Stomach (tissue), 9 donors: ENCODE results near the gene DST. TPM values are rescaled to one million over a fixed set of nuclear protein-coding genes. Genes with fewer than 3 reads are reported as not detected.

Experiments used
- DNase-seq, 2 donors: peaks; one replicate each; pipeline versions ENCODE4 v3.0.0 to v3.0.0-alpha.2; 2013 to 2019
- H3K27ac ChIP-seq, 5 donors: fragments of 200-600 bp in 4 of 5; sonication (generic) in 4 of 5; one replicate each; pipeline ENCODE4 v1.5.1; 2013 to 2019; ENCODE audit warnings: mild to moderate bottlenecking in 1 of 5, moderate library complexity in 1 of 5
- H3K27me3 ChIP-seq, 3 donors: fragments of 200-600 bp; sonication (generic); one replicate each; pipeline ENCODE4 v1.5.1; 2017 to 2019; ENCODE audit warnings: mixed run types in 1 of 3
- H3K36me3 ChIP-seq, 4 donors: fragments of 200-600 bp; sonication (generic); 1 replicate in 3 of 4; 2 replicates in 1 of 4; pipeline ENCODE4 v1.5.1; 2016 to 2019
- H3K4me1 ChIP-seq, 4 donors: fragments of 200-600 bp; sonication (generic); one replicate each; pipeline ENCODE4 v1.5.1; 2016 to 2019
- H3K4me3 ChIP-seq, 4 donors: fragments of 200-600 bp; sonication (generic) in 3 of 4; one replicate each; pipeline ENCODE4 v1.5.1; 2016 to 2019; ENCODE audit warnings: mild to moderate bottlenecking in 1 of 4
- H3K9me3 ChIP-seq, 4 donors: fragments of 200-600 bp; sonication (generic); one replicate each; pipeline ENCODE4 v1.5.1; 2016 to 2019
- CTCF ChIP-seq, 7 experiments: fragments of 450-650 bp in 4 of 7; fragments of 200-600 bp in 3 of 7; sonication (generic) in 3 of 7; IDR thresholded peaks; one replicate each; pipeline ENCODE4 v1.5.1; 2016 to 2019; ENCODE audit warnings: antibody characterized with exemption in 7 of 7, control low read depth in 2 of 7, mild to moderate bottlenecking in 1 of 7
- EP300 ChIP-seq: sonication (generic); formaldehyde crosslinking; IDR thresholded peaks from one replicate; pipeline ENCODE4 v1.6.1; 2017; ENCODE audit warnings: antibody characterized with exemption
- POLR2A ChIP-seq, 4 donors: fragments of 450-650 bp; IDR thresholded peaks; one replicate each; pipeline ENCODE4 v1.6.1; 2016; ENCODE audit warnings: antibody characterized with exemption in 4 of 4, control low read depth in 2 of 4, mild to moderate bottlenecking in 1 of 4, moderate library complexity in 1 of 4
- POLR2AphosphoS5 ChIP-seq, 3 donors: sonication (generic); formaldehyde crosslinking; IDR thresholded peaks; one replicate each; pipeline ENCODE4 v1.6.1; 2016; ENCODE audit warnings: antibody characterized with exemption in 3 of 3
- WGBS, 5 donors: extraction: QIAGEN DNeasy Blood & Tissue Kit in 3 of 5; methylation state at CpG; one replicate each; pipeline versions ENCODE4 v1.1.5 to v1.1.7; 2013 to 2018; 5-methylcytosine and 5-hydroxymethylcytosine counted together
- intact Hi-C: fragments of 100-400 bp; cut with DNase I; formaldehyde crosslinking; loops from one replicate; pipeline ENCODE4 v1.15.1; 2023; ENCODE audit warnings: low total_unique reads
- polyA plus RNA-seq, 3 donors: library from polyadenylated mRNA; stranded (reverse); fragments of 200-250 nt; gene quantifications; one replicate each; pipeline ENCODE4 v1.2.3, GENCODE V29; 2013
- total RNA-seq, 5 donors: library from RNA; depleted of rRNA; stranded (reverse); fragments of >200 nt; gene quantifications; one replicate each; pipeline versions ENCODE4 v1.1.0 to v1.2.3, GENCODE V29; 2014 to 2016
- donor health status: healthy with polysubstance abuse.
- donor health status: Bipolar disorder and iron deficiency.
- donor health status: healthy.

The DST gene
- total and polyA plus RNA-seq, 8 donors, result 16.3 to 623 (median 200) TPM

GRCh38 chr6:56432194-56432593 lies 210.5 kb downstream of the DST start:
- Histone ChIP-seq H3K27ac (no peak overlapping the region), H3K4me3 (no peak overlapping the region), H3K27me3 (no peaks in the 10 kb centered on the region), H3K9me3 (peaks cover 0 to 7% (median 0%) of the 10 kb centered on the region in 4 donors), H3K4me1 (peaks cover 0 to 6% (median 0%) of the 10 kb centered on the region in 4 donors), H3K36me3 (no peaks in the 10 kb centered on the region)
- 93 to 97% (median 97%) methylated on average over 22 to 24 of the region's 24 CpGs for WGBS, 5 donors
- intact Hi-C loops, result no loop called here
- TF ChIP-seq POLR2A (IDR thresholded peaks at IDR 0.05) (no peak), EP300 (no peak), CTCF (IDR thresholded peaks at IDR 0.05) (no peak), POLR2AphosphoS5 (IDR thresholded peaks at IDR 0.05) (no peak)
- no peak for DNase-seq

- 87 to 94% (median 91%) methylated on average over 34 of the region's 34 CpGs for WGBS, 5 donors
- Histone ChIP-seq H3K4me1 (peaks cover 0 to 2% (median 0%) of the 10 kb centered on the region in 4 donors), H3K36me3 (no peaks in the 10 kb centered on the region), H3K9me3 (peaks cover 0 to 7% (median 0%) of the 10 kb centered on the region in 4 donors), H3K27me3 (no peaks in the 10 kb centered on the region), H3K4me3 (no peak overlapping the region), H3K27ac (no peak overlapping the region)
- intact Hi-C loops, result no loop called here
- TF ChIP-seq POLR2AphosphoS5 (IDR thresholded peaks at IDR 0.05) (no peak), CTCF (IDR thresholded peaks at IDR 0.05) (no peak)
- DNase-seq, result no peak
Observed at GRCh38 chr6:56430629-56431600, 211.8 kb downstream of the DST start.

GRCh38 chr6:56424542-56425083 lies 218.1 kb downstream of the DST start:
- intact Hi-C loops, result no loop called here
- no peak overlapping the region for H3K27ac ChIP-seq
- TF ChIP-seq EP300 (no peak), POLR2AphosphoS5 (IDR thresholded peaks at IDR 0.05) (no peak), CTCF (IDR thresholded peaks at IDR 0.05) (no peak), POLR2A (IDR thresholded peaks at IDR 0.05) (no peak)
- WGBS, 5 donors, result 58 to 80% (median 72%) methylated on average over 4 of the region's 4 CpGs
- no peaks in the 10 kb centered on the region for H3K9me3 ChIP-seq
- no peaks in the 10 kb centered on the region for H3K36me3 ChIP-seq
- DNase-seq, result no peak
- H3K4me3 ChIP-seq, result no peak overlapping the region
- H3K4me1 ChIP-seq, result peaks cover 0 to 7% (median 0%) of the 10 kb centered on the region in 4 donors
- no peaks in the 10 kb centered on the region for H3K27me3 ChIP-seq

- peaks cover 0 to 7% (median 0%) of the 10 kb centered on the region in 4 donors for H3K4me1 ChIP-seq
- H3K27me3 ChIP-seq, result no peaks in the 10 kb centered on the region
- no peak overlapping the region for H3K4me3 ChIP-seq
- H3K36me3 ChIP-seq, result no peaks in the 10 kb centered on the region
- H3K27ac ChIP-seq, result no peak overlapping the region
- DNase-seq, result no peak
- no peaks in the 10 kb centered on the region for H3K9me3 ChIP-seq
- intact Hi-C loops, result no loop called here
- 35 to 83% (median 65%) methylated on average over 1 to 2 of the region's 2 CpGs for WGBS, 5 donors
- TF ChIP-seq POLR2A (IDR thresholded peaks at IDR 0.05) (no peak), EP300 (no peak), POLR2AphosphoS5 (IDR thresholded peaks at IDR 0.05) (no peak), CTCF (IDR thresholded peaks at IDR 0.05) (no peak)
Observed at GRCh38 chr6:56424064-56424463, 218.6 kb downstream of the DST start.
